GM18526 (cell line): ENCODE measurements around the gene DDIT4.

Experiments
- POLR2A ChIP-seq: IDR thresholded peaks from 3 replicates; pipeline ENCODE4 v1.6.1; 2011; ENCODE audit not compliant: insufficient read length; ENCODE audit errors: extremely low read depth

DDIT4 gene

DNA sequence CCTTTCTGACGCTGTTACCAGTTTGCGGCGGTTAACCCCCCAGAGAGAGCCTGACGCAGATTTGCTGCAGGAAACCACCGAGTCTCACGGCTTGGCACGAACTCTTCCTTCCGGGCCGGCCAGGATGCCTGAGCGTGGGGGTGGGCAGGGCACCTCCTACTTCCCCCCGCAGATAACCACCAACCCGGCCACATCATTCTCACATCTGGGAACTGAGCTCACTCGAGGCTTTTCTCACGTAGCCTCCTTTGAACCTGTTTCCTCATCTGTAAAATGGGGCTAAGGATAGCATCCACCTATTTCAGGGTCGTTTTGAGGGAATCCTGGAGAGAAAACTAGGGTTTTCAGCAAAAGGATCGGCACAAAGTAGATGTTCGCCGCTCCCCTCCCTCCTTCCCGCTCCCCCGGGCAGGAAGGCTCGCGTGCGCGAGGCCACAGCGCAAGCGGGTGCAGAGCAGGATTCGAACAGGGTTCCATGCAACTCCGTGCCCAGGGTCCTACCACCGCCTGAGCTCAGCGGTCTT is 23.6 kb downstream of the DDIT4 start:
- TF ChIP-seq POLR2A = no peak

DNA sequence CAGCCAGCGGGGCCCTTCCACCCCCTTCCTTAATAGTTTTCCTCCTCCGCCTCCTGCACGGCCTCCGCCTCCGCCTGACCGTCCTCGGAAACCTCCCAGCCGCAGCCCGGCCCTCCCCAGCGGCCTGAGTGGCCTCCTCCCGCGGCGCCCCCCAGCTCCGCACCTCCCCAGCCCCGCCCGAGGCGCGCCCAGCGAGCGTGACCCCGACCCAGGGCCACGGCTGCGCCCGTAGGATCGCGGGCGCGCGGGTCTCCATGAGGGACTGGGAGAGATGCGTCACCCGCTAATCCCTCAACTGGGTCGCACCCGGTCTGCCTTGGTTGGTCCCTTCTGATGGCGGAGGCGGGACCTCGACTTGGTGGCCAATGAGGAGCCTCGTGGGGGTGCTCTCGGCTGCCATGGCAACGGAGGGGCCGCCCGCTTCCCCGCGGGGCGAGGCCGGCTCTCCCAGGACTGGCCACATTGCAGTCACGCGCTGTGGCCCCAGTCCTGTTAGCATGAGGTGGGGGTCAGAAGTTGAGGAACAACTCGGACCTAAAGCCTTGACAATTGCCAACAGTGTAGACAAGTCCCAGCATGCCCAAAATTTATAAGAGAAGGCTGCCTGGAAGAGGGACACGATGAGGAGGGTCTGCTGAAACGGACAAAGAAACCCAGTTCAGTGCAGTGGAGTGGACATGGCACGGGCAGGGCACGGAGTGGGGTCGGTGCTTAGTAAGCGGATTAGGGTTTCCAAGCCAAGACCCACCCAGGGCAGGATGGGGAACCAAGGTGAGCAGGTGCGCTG is 24.3 kb downstream of the DDIT4 start:
- TF ChIP-seq POLR2A = peak; percentile 88

DNA sequence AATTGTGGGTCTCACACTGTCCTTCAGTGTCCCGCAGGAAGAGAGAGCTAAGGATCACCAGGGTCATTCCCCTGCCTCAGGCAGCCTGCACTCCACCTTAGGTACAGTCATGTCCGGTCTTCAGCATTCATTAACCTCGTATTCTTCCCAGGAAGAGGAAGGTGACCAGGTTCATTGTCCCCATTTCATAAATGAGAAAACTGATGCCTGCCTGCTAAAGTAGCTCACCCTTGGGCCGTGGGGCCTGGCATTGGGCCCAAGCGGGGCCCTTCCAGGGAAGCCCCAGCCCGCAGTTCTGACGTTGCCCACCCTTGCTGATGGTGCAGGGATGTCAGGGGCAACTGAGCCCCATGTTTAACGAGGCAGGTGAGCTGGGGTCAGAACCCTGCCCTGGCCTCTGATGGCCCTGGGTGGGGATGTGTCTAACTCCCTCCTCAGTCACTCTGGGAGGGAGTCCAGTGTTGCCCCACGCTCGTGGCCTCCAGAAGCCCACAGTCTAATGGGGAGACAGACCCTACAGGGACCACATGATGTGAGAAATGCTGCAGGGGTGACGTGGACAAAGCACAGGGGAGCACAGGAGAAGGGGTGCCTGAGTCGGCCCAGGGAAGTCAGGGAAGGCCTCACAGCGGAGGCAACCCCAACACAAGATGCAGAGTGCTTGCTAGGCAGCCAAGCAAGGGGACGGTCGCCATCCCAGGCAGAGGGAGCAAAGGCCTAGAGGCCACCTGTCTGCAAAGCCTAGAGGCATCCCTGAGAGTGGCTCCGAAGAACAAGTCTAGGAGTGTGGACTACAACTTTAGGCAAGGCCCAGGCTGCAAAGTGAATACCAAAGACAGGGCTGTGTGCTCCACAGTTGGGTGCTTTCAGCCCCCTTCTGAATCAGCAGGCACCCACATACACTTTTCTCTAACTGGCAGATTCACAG is 25.1 kb downstream of the DDIT4 start:
- no peak for TF ChIP-seq POLR2A

DNA sequence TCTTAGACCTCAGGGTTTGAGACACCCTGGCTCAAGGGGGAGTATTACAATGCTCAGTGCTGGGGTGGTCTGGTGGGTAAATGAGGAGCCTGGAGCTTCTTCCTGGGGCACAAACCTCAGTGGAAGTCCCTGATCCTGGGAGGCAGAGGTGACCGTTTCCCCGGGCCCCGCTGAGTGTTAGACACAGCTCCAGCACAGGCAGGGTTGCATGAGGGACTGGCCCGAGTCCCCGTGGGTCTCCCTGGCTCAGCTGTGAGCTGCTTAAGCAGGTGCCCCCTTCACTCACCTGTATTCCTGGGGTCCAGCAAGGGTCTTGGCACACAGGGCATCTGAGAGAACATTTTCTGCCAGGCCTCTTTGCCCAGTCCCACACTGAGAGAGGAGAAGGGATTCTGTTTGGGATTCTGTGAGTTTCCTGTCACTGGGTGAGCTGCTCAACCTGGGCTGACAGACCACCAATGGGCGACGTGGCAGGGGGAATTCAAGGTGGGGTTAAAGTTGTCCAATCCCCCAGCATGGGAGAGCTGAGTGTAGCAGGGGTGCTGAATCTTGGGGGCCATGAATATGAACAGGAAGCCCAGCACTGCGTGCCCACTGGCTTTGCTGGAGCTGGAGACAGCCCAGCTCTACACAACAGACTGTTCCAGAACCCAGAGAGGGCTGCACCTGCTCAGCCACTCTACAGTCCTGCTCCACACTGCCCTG is 29.9 kb downstream of the DDIT4 start:
- TF ChIP-seq POLR2A = no peak

DNA sequence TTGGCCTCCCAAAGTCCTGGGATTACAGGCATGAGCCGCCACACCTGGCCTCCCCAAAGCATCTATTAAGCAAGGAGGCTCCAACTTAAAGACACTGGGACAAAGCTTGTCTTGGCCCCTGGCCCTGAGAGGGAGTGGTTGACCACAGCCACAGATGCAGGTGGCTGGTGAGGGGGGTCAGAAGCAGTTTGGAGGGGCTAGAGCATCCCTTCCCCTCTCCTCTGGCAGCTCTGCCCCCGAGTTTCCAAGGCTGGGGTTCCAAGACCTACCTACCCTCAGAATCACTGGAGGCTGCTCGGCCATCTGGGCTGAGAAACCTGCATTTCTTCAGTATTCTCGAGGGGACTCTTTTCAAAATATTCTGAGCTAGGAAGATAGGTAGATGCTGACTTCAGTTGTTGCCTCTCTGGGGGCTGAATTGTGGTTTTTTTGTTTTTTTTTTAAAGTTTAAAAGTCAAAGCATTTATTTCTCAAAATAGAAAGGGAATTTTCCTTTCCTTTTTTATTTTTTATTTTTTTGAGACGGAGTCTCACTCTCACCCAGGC is 32.6 kb downstream of the DDIT4 start:
- no peak for TF ChIP-seq POLR2A

DNA sequence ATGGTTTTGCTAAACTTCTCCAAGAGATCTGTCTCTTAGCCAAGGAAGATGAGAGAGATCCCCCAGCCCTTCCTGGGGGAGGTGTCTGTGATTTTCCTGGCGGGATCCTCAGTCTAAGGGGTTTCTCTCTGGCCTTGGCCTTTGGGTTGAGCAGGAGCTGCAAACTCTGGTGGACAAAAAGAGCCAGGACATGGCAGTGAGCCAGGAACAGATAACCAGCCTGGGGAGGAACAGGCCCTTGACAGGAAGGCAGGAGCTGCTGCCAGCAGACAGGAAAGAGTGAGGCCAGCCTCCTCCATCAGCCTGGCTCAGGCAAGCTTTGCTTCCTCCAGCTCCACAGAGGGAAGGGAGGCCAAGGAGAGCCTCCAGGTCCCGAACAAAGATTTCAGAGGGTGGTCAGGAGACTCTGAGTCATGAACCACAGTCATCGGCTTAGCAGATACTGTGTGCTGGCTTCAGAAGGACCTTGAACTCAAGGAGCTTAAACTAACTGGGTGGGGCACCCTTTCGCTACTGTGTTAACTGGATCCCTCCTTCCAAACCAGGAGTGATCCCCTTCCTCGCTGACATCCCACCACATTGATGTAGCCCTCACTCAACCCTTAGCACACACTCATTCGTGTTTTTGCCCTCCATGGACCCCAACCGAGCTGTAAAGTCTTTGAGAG is 34.7 kb downstream of the DDIT4 start:
- no peak for TF ChIP-seq POLR2A

DNA sequence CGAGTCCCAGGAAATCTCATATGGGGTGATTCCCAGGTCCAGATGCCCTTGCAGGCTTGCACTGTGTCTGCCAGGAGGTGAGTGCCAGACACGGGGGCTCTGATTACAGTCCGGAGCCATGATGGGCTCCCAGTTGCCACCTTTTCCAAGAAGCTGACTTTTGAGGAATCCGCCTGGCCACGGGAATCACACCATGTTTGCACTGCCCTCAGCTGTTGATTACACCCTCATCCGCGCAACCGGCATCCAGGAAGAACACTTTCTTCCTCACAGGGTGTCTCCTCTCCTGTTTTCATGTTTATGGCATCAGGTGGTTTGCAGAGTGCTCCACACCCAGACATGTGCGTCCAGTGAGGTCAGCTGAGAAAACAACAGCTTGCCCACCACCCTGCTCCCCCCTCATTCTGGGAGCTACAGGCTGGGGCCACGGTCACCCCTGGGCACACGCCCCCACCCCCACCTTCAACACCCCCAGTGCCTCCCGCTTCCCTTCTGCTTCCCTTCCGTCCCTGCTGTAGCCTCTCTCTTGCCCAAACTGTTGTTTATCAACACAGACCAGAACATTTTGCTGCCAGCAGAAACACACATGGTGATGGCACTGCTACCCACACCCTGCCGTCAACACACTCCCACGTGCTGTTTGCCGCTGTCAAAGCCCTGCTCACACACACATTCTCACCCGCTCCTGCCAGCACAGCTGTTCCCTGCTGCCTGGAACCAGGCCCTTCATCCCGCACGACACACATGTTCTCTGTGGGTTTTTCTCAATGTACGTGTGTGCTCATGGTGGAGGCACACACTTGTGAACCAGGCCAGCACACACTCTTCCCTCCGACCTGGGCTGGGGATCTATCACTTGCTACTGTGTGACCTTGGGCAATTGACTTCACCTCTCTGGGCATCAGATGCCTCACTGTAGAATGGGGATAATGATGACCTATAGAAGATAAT is 35.8 kb downstream of the DDIT4 start:
- no peak for TF ChIP-seq POLR2A

DNA sequence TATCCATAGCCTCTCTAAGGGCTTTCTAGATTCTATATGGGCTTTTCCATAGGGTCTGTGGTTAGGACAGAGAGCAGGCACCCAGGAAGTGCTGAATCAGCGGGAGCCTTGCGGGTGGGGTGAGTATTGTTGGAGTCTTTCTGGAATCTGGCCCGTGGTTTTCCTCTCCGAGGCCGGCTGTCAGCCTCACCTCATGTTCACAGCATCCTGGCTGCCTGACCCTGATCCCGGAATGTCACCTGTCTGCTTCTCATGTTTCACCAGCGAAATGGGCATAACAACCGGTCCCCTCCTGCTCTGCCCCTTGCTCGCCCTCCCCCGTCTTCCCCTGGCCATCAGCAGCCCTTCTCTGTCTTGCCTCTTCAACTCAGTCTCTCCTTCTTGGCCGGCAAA is 36.5 kb downstream of the DDIT4 start:
- TF ChIP-seq POLR2A = no peak

DNA sequence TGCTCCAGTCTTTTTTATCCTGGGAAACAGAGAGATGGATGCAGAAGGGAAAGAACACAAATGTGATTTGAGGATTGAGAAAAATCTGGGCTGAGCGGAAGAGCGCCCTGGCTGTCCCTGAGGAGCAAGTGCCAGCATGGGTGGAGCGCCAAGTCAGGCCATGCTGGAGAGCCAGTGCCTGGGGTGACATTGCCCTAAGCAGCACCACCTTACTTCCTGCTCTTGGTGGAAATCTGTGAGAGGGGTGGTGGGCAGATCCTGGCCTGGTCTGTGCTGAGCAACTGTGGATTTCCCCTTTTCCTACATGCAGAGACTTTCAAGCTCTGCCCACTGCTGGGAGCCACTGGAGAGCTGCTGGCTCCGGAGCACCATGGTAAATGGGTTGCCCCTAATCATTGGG is 36.9 kb downstream of the DDIT4 start:
- TF ChIP-seq POLR2A = no peak

DNA sequence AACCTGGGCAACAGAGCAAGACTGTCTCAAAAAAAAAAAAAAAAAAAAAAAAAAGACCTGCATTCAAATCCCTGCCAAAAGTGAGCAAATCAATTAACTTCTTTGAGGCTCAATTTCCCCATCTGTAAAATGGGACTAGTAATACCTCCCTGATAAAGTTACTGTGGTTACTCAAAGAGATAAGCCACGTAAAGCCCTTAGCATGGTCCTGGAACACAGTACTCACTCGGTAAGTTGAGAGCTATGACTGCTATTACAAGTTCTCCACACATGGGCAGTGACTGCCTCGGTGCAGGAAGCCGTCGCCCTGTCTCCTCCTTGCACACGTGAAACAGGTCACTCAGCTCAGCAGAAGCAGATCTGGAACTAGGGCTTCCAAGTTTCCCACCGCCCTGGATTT is 37.9 kb downstream of the DDIT4 start:
- no peak for TF ChIP-seq POLR2A

DNA sequence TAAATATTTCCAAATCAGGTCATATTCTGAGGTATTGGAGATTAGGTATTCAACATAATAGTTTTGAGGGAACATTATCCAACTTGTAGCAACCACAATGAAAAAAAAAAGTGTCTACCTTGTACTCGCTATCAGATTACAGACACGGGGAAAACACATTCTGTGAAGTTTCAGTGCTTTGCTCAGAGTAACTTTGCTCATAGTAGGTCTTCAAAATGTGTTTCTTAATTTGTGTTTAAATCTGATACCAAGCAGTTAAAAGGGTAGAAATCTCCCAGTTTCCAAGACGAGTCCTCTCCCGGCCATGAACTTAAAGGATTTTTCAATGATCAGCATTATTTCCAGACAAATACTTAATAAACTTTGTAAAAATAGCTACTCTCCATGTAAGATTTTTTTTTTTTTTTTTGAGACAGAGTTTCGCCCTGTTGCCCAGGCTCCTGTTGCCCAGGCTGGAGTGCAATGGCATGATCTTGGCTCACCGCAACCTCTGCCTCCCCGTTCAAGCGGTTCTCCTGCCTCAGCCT is 39.2 kb downstream of the DDIT4 start:
- no peak for TF ChIP-seq POLR2A

DNA sequence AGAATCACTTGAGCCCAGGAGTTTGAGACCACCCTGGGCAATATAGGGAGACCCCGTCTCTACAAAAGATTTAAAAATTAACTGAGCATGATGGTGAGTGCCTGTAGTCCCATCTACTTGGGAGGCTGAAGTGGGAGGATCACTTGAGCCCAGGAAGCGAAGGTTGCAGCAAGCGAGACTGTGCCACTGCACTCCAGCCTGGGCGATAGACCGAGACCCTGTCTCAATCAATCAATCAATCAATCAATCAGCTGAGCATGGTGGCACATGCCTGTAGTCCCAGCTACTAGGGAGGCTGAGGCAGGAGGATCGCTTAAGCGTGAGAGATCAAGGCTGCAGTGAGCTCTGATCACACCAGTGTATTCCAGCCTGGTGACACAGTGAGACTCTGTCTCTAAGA is 40.5 kb downstream of the DDIT4 start:
- no peak for TF ChIP-seq POLR2A

DNA sequence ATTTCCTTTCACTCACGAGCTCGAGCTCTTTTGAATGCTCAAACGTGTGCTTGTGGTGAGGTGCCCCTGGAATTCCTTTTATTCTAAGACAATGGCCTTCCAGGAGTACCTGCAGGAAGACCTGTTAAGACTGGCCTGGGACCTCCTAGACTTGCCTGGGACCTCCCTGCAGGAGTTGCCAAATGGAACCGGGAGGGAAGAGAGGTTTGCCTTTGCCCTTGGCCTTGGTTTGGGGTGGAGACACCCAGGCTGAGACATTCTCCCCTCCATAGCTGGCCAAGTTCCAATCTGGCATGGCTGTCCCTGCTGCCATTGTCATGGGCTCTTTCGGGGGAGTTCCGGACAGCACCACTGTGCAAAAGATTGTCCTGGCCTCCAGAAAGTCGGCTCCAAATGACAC is 41.3 kb downstream of the DDIT4 start:
- no peak for TF ChIP-seq POLR2A

DNA sequence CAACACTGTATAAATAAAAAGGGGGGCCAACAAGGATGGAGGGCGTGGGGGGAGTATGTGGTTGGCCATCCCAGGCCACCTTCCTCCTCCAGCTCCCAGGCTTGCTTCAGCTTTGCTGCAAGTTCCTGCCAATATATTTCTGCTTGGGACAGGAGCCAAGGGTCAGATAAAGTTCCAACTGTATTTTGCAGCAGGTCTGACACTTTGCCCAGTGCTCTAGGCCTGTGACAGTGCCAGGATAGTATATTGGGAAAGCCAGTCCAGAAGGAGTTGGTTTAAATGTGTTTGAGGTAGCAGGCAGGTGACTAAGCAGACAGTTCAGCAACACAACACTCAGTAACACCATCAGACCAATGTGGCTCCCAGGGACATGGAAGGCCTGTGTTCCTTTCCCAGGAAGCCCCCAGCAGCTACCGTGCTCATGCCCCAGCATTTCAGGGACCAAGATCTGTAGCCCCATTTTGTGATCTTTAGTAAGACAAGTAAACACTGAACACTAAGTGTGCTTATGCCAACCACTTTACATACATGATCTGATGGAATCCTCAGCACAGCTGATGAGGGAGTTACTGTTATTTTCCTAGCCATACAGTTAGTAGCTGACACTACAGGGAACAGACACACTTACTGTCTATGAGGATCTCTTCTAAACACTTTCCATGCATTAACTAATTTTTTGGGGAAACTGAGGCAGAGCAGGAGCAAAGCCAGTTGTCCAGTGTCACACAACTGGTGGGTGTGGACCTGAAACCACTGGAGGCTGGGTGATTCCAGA is 42.1 kb downstream of the DDIT4 start:
- no peak for TF ChIP-seq POLR2A
